ENCODE measurements around the gene EPB41L2.

GRCh38 chr6:130922922-130923321 lies 140.1 kb downstream of the EPB41L2 start:
- TF ChIP-seq POLR2AphosphoS5 (IDR thresholded peaks at IDR 0.05; ENCODE audit: borderline replicate concordance, low read depth, low read length) (no peak), EZH2 (IDR thresholded peaks at IDR 0.05) (no peak)

Measured in SK-N-MC (cell line).